ENCODE results near the gene CRKL. TPM values are rescaled to one million over a fixed set of nuclear protein-coding genes. Genes with fewer than 3 reads are reported as not detected.

Gene CRKL
- total RNA-seq, 2 experiments from 2014 or later: 57.7 to 70.9 TPM

- Histone ChIP-seq H4K20me1 (ENCODE audit: insufficient read depth, low read length) (no peaks in the 10 kb centered on the region), H2AFZ (ENCODE audit: low read length) (no peak overlapping the region), H3K4me3 (ENCODE audit: low read depth, low read length, poor library complexity, severe bottlenecking) (no peak overlapping the region), H3K4me1 (ENCODE audit: insufficient read depth, low read length, poor library complexity, severe bottlenecking) (peaks cover 15% of the 10 kb centered on the region), H3K4me2 (ENCODE audit: low read length) (0 out of 2 replicates have a peak overlapping the region, but pooled peaks have one; percentile 25), H3K9me2 (ENCODE audit: insufficient read depth, low read length) (no peaks in the 10 kb centered on the region), H3K36me3 (ENCODE audit: insufficient read depth, low read length) (no peaks in the 10 kb centered on the region), H3K27ac (ENCODE audit: low read depth, low read length, poor library complexity, severe bottlenecking) (no peak overlapping the region), H3K9me3 (ENCODE audit: low read length) (no peaks in the 10 kb centered on the region), H3K79me2 (ENCODE audit: insufficient read depth, low read depth, low read length) (no peaks in the 10 kb centered on the region)
- TF ChIP-seq EZH2phosphoT487 (IDR thresholded peaks at IDR 0.05; ENCODE audit: borderline replicate concordance, low read depth, low read length) (no peak), CTCF (conservative IDR thresholded peaks at IDR 0.05; ENCODE audit: low read length) (no peak)
- ChIA-PET POLR2A (no interaction called here), CTCF (ENCODE audit: unreplicated experiment) (no interaction called here)
- DNase-seq (ENCODE audit: low spot score): no peak
- intact Hi-C loops (cut with micrococcal nuclease; ENCODE audit: unreplicated experiment): no loop called here
- BruUV-seq (replicated peaks): no TSS peak
Observed at GRCh38 chr22:20967697-20968211, 50.5 kb downstream of the CRKL start.

GRCh38 chr22:20968281-20968977 is 51.2 kb downstream of the CRKL start:
- BruUV-seq (replicated peaks): no TSS peak
- CTCF ChIA-PET (ENCODE audit: unreplicated experiment): no interaction called here

More at GRCh38 chr22:20968281-20968977, 51.2 kb downstream of the CRKL start:
- H3K36me3 ChIP-seq (ENCODE audit: insufficient read depth, low read length): no peaks in the 10 kb centered on the region
- peak; percentile 40 for DNase-seq (ENCODE audit: low spot score)
- no peak overlapping the region for H2AFZ ChIP-seq (ENCODE audit: low read length)
- no peaks in the 10 kb centered on the region for H3K79me2 ChIP-seq (ENCODE audit: insufficient read depth, low read depth, low read length)
- H3K4me1 ChIP-seq (ENCODE audit: insufficient read depth, low read length, poor library complexity, severe bottlenecking): peaks cover 15% of the 10 kb centered on the region
- H4K20me1 ChIP-seq (ENCODE audit: insufficient read depth, low read length): no peaks in the 10 kb centered on the region
- H3K27ac ChIP-seq (ENCODE audit: low read depth, low read length, poor library complexity, severe bottlenecking): no peak overlapping the region
- no peaks in the 10 kb centered on the region for H3K9me3 ChIP-seq (ENCODE audit: low read length)
- TF ChIP-seq EZH2phosphoT487 (IDR thresholded peaks at IDR 0.05; ENCODE audit: borderline replicate concordance, low read depth, low read length): no peak
- TF ChIP-seq CTCF (conservative IDR thresholded peaks at IDR 0.05; ENCODE audit: low read length): no peak
- peak overlapping the region; percentile 25; the same call in 1 of the 2 replicates for H3K4me2 ChIP-seq (ENCODE audit: low read length)
- no peak overlapping the region for H3K4me3 ChIP-seq (ENCODE audit: low read depth, low read length, poor library complexity, severe bottlenecking)
- intact Hi-C loops (cut with micrococcal nuclease; ENCODE audit: unreplicated experiment): no loop called here
- POLR2A ChIA-PET: interaction anchor here (0.6 kb wide), 1 partner anchor 48 kb away, joined by 3 read pairs; no protein-coding TSS in a partner anchor
- no peaks in the 10 kb centered on the region for H3K9me2 ChIP-seq (ENCODE audit: insufficient read depth, low read length)
